HEK293T (cell line): ENCODE results near the gene YTHDF2.

Experiments
- ARNT ChIP-seq: fragments of 450-650 bp; IDR thresholded peaks from 2 replicates; pipeline ENCODE4 v1.6.1; 2017; ENCODE audit warnings: mild to moderate bottlenecking
- BHLHE40 ChIP-seq: fragments of 450-650 bp; IDR thresholded peaks from 2 replicates; pipeline ENCODE4 v1.6.1; 2016; ENCODE audit warnings: mild to moderate bottlenecking, moderate library complexity, borderline replicate concordance
- CTBP1 ChIP-seq: fragments of 450-650 bp; IDR thresholded peaks from 2 replicates; pipeline ENCODE4 v1.6.1; 2016; ENCODE audit warnings: borderline replicate concordance
- ELF4 ChIP-seq: fragments of 450-650 bp; IDR thresholded peaks from 2 replicates; pipeline ENCODE4 v1.6.1; 2017; ENCODE audit warnings: antibody characterized with exemption
- FOXA1 ChIP-seq: fragments of 450-650 bp; IDR thresholded peaks from 2 replicates; pipeline ENCODE4 v1.6.1; 2016; ENCODE audit warnings: mild to moderate bottlenecking
- FOXK2 ChIP-seq: fragments of 450-650 bp; IDR thresholded peaks from 2 replicates; pipeline ENCODE4 v1.6.1; 2016; ENCODE audit warnings: mild to moderate bottlenecking
- FOXM1 ChIP-seq: fragments of 450-650 bp; IDR thresholded peaks from 2 replicates; pipeline ENCODE4 v1.6.1; 2017; ENCODE audit warnings: mild to moderate bottlenecking, borderline replicate concordance
- HDGF ChIP-seq: fragments of 450-650 bp; IDR thresholded peaks from 2 replicates; pipeline ENCODE4 v1.6.1; 2017; ENCODE audit warnings: antibody characterized with exemption, borderline replicate concordance
- L3MBTL2 ChIP-seq: fragments of 450-650 bp; conservative IDR thresholded peaks from 2 replicates; pipeline ENCODE4 v1.6.1; 2016; ENCODE audit warnings: mild to moderate bottlenecking
- LEF1 ChIP-seq: fragments of 450-650 bp; IDR thresholded peaks from 2 replicates; pipeline ENCODE4 v1.6.1; 2017; ENCODE audit warnings: mild to moderate bottlenecking, borderline replicate concordance
- NFRKB ChIP-seq: fragments of 450-650 bp; IDR thresholded peaks from 2 replicates; pipeline ENCODE4 v1.6.1; 2016; ENCODE audit warnings: mild to moderate bottlenecking, moderate library complexity
- SP1 ChIP-seq: fragments of 450-650 bp; IDR thresholded peaks from 2 replicates; pipeline ENCODE4 v1.6.1; 2017
- SUZ12 ChIP-seq: fragments of 450-650 bp; IDR thresholded peaks from 2 replicates; pipeline ENCODE4 v1.6.1; 2016; ENCODE audit warnings: mild to moderate bottlenecking
- TARDBP ChIP-seq: fragments of 450-650 bp; IDR thresholded peaks from 2 replicates; pipeline ENCODE4 v1.6.1; 2016

- no peak for TF ChIP-seq FOXA1
- no peak for TF ChIP-seq CTBP1
- TF ChIP-seq LEF1 = no peak
- TF ChIP-seq SUZ12 = no peak
- TF ChIP-seq FOXK2 = no peak
- TF ChIP-seq FOXM1 = no peak
- no peak for TF ChIP-seq NFRKB
- no peak for TF ChIP-seq BHLHE40
- TF ChIP-seq ELF4 = no peak
- no peak for TF ChIP-seq SP1
- TF ChIP-seq HDGF = no peak
- TF ChIP-seq TARDBP = no peak
- no peak for TF ChIP-seq ARNT
- TF ChIP-seq L3MBTL2 = no peak
Measured at GRCh38 chr1:28776341-28776740, 39.6 kb downstream of the YTHDF2 start.
